ENCODE data around the gene ZNF425. TPM values are rescaled to one million over a fixed set of nuclear protein-coding genes. Genes with fewer than 3 reads are reported as not detected.
A peak's percentile ranks its signal among the peaks of the same experiment; 100 is the strongest.

ZNF425 gene
- total RNA-seq, 2 donors from 2014 or later: 0.89 to 1.3 TPM

GRCh38 chr7:149140831-149141230 is 14.7 kb upstream of the ZNF425 start:
- DNase-seq (ENCODE audit: low spot score): no peak
- Histone ChIP-seq H3K36me3 (no peaks in the 10 kb centered on the region), H3K9me3 (no peaks in the 10 kb centered on the region), H3K4me3 (no peak overlapping the region), H3K27ac (no peak overlapping the region), H3K27me3 (no peaks in the 10 kb centered on the region), H3K4me1 (no peaks in the 10 kb centered on the region)
- TF ChIP-seq CTCF (IDR thresholded peaks at IDR 0.05): no peak

- Histone ChIP-seq H3K36me3 (no peaks in the 10 kb centered on the region), H3K4me1 (no peaks in the 10 kb centered on the region), H3K4me3 (no peak overlapping the region), H3K27me3 (no peaks in the 10 kb centered on the region), H3K9me3 (peaks cover 0 to 3% of the 10 kb centered on the region in 2 donors), H3K27ac (no peak overlapping the region)
- TF ChIP-seq CTCF (IDR thresholded peaks at IDR 0.05): no peak
- DNase-seq (ENCODE audit: low spot score): no peak
These were observed 10.0 kb upstream of the ZNF425 start for GRCh38 chr7:149136118-149136517.

GRCh38 chr7:149133028-149133710 is 7.0 kb upstream of the ZNF425 start:
- Histone ChIP-seq H3K36me3 (peaks cover 9% of the 10 kb centered on the region), H3K27ac (no peak overlapping the region), H3K4me1 (peaks cover 0 to 2% of the 10 kb centered on the region in 2 donors), H3K9me3 (peaks cover 0 to 11% of the 10 kb centered on the region in 2 donors), H3K4me3 (no peak overlapping the region), H3K27me3 (no peaks in the 10 kb centered on the region)
- DNase-seq (ENCODE audit: low spot score): no peak
- TF ChIP-seq CTCF (IDR thresholded peaks at IDR 0.05): no peak

- H3K27me3 ChIP-seq: no peaks in the 10 kb centered on the region
- H3K9me3 ChIP-seq: peaks cover 0 to 11% of the 10 kb centered on the region in 2 donors
- no peak for TF ChIP-seq CTCF (IDR thresholded peaks at IDR 0.05)
- no peak overlapping the region for H3K27ac ChIP-seq
- H3K36me3 ChIP-seq: peaks cover 9% of the 10 kb centered on the region
- H3K4me1 ChIP-seq: peaks cover 0 to 8% of the 10 kb centered on the region in 2 donors
- DNase-seq (ENCODE audit: low spot score): no peak
- no peak overlapping the region for H3K4me3 ChIP-seq
These were observed 4.6 kb upstream of the ZNF425 start for GRCh38 chr7:149130572-149131198.

- H3K4me3 ChIP-seq: peak overlapping the region; percentile 93 to 95
- H3K36me3 ChIP-seq: peaks cover 9% of the 10 kb centered on the region
- peak overlapping the region; percentile 96 to 97 for H3K27ac ChIP-seq
- TF ChIP-seq CTCF (IDR thresholded peaks at IDR 0.05): no peak
- no peak for DNase-seq (ENCODE audit: low spot score)
- H3K9me3 ChIP-seq: peaks cover 0 to 11% of the 10 kb centered on the region in 2 donors
- no peaks in the 10 kb centered on the region for H3K27me3 ChIP-seq
- peaks cover 0 to 16% of the 10 kb centered on the region in 2 donors for H3K4me1 ChIP-seq
These were observed 640 bp upstream of the ZNF425 start for GRCh38 chr7:149126662-149127266.
